HepG2 (cell line): ENCODE data around the gene TMEM86B. TPM values are rescaled to one million over a fixed set of nuclear protein-coding genes. Genes with fewer than 3 reads are reported as not detected.

Experiments
- ARID2 ChIP-seq: sonication (generic); formaldehyde crosslinking; IDR thresholded peaks from 2 replicates; pipeline ENCODE4 v1.8.1; 2022; ENCODE audit warnings: mild to moderate bottlenecking, missing genetic modification reagents, borderline replicate concordance
- MAFF ChIP-seq: IDR thresholded peaks from 2 replicates; pipeline ENCODE4 v1.6.1; 2011; ENCODE audit warnings: low read depth, low read length, improper control_type of control experiment
- MIXL1 ChIP-seq: IDR thresholded peaks from 2 replicates; pipeline ENCODE4 v1.6.1; 2016
- PAWR ChIP-seq: sonication (generic); formaldehyde crosslinking; IDR thresholded peaks from 2 replicates; pipeline ENCODE4 v1.4.0; 2020; ENCODE audit warnings: missing genetic modification reagents, mild to moderate bottlenecking, borderline replicate concordance
- TCF12 ChIP-seq, 2 experiments: fragments of 450-650 bp in 1 of 2; sonication (generic) in 1 of 2; formaldehyde crosslinking in 1 of 2; IDR thresholded peaks; 2 replicates each; pipeline versions ENCODE4 v1.6.1 to v1.8.0; 2017 to 2022; ENCODE audit warnings: antibody characterized with exemption in 1 of 2, mild to moderate bottlenecking in 1 of 2, missing genetic modification reagents in 1 of 2, moderate library complexity in 1 of 2
- TMF1 ChIP-seq: sonication (generic); formaldehyde crosslinking; IDR thresholded peaks from 2 replicates; pipeline ENCODE4 v1.8.1; 2022; ENCODE audit warnings: low read depth, missing genetic modification reagents
- ZNF282 ChIP-seq: fragments of 450-650 bp; IDR thresholded peaks from 2 replicates; pipeline ENCODE4 v1.6.1; 2018; ENCODE audit not compliant: partially characterized antibody
- ZNF34 ChIP-seq: sonication (generic); formaldehyde crosslinking; IDR thresholded peaks from 2 replicates; pipeline ENCODE4 v1.4.0; 2020; ENCODE audit warnings: mild to moderate bottlenecking, missing genetic modification reagents, borderline replicate concordance
- ZNF44 ChIP-seq: sonication (generic); formaldehyde crosslinking; IDR thresholded peaks from 2 replicates; pipeline ENCODE4 v1.5.1; 2020; ENCODE audit warnings: mild to moderate bottlenecking, missing genetic modification reagents
- ZNF556 ChIP-seq: sonication (generic); formaldehyde crosslinking; IDR thresholded peaks from 2 replicates; pipeline ENCODE4 v1.4.0; 2020; ENCODE audit warnings: mild to moderate bottlenecking, missing genetic modification reagents, borderline replicate concordance
- ZNF670 ChIP-seq: sonication (generic); formaldehyde crosslinking; IDR thresholded peaks from 2 replicates; pipeline ENCODE4 v1.8.0; 2022; ENCODE audit warnings: mild to moderate bottlenecking, missing genetic modification reagents, borderline replicate concordance
- ZSCAN22 ChIP-seq: sonication (generic); formaldehyde crosslinking; IDR thresholded peaks from 2 replicates; pipeline ENCODE4 v1.4.0; 2020; ENCODE audit warnings: mild to moderate bottlenecking, missing genetic modification reagents
- polyA plus RNA-seq, 8 experiments: library from polyadenylated mRNA; depleted of rRNA in 3 of 8; stranded (reverse) in 7 of 8; unstranded in 1 of 8; fragments of >200 nt; fragmentation: Illumina TruSeq in 4 of 8; extraction: Trizol in 4 of 8; gene quantifications; 2 replicates each; pipeline versions ENCODE4 v1.2.1 to v1.2.3, GENCODE V29; 2011 to 2016; ENCODE audit warnings: low read depth in 4 of 8, missing spikeins in 1 of 8, mixed read lengths in 1 of 8; ENCODE audit not compliant: insufficient read depth in 1 of 8
- total RNA-seq, 5 experiments: library from RNA; depleted of rRNA; stranded (reverse); fragments of >200 nt; fragmentation: Illumina TruSeq; extraction: Trizol; gene quantifications; 2 replicates each; pipeline ENCODE4 v1.2.3, GENCODE V29; 2016; ENCODE audit warnings: low read depth in 1 of 5
- TF ChIP-seq, protein P1 (sequence below): fragments of 450-650 bp; IDR thresholded peaks from 2 replicates; pipeline ENCODE4 v1.6.1; 2017; ENCODE audit warnings: mild to moderate bottlenecking
- TF ChIP-seq, protein P2 (sequence below): sonication (generic); formaldehyde crosslinking; IDR thresholded peaks from 2 replicates; pipeline ENCODE4 v1.4.0; 2020; ENCODE audit warnings: missing genetic modification reagents; ENCODE audit errors: not compliant biosample characterization
- TF ChIP-seq, protein P3 (sequence below): sonication (generic); formaldehyde crosslinking; IDR thresholded peaks from 2 replicates; pipeline ENCODE4 v1.8.1; 2022; ENCODE audit warnings: low read depth, mild to moderate bottlenecking, missing genetic modification reagents
- TF ChIP-seq, protein P4 (sequence below): sonication (generic); formaldehyde crosslinking; IDR thresholded peaks from 2 replicates; pipeline ENCODE4 v1.4.0; 2020; ENCODE audit warnings: mild to moderate bottlenecking, missing genetic modification reagents
- TF ChIP-seq, protein P5 (sequence below), 2 experiments: fragments of 450-650 bp in 1 of 2; sonication (generic) in 1 of 2; formaldehyde crosslinking; IDR thresholded peaks; 2 replicates each; pipeline versions ENCODE4 v1.5.0 to v1.8.0; 2020 to 2022; ENCODE audit warnings: mild to moderate bottlenecking in 1 of 2, missing genetic modification reagents in 1 of 2
- TF ChIP-seq, protein P6 (sequence below): sonication (generic); formaldehyde crosslinking; IDR thresholded peaks from 2 replicates; pipeline ENCODE4 v1.5.0; 2020; ENCODE audit warnings: mild to moderate bottlenecking, low read depth, missing genetic modification reagents, borderline replicate concordance

TMEM86B gene
- total and polyA plus RNA-seq, 2 of the 13 experiments (the other 11 are each of a cell fraction or from before 2014, with no cell fraction given) = 7.7 to 9.6 TPM

DNA sequence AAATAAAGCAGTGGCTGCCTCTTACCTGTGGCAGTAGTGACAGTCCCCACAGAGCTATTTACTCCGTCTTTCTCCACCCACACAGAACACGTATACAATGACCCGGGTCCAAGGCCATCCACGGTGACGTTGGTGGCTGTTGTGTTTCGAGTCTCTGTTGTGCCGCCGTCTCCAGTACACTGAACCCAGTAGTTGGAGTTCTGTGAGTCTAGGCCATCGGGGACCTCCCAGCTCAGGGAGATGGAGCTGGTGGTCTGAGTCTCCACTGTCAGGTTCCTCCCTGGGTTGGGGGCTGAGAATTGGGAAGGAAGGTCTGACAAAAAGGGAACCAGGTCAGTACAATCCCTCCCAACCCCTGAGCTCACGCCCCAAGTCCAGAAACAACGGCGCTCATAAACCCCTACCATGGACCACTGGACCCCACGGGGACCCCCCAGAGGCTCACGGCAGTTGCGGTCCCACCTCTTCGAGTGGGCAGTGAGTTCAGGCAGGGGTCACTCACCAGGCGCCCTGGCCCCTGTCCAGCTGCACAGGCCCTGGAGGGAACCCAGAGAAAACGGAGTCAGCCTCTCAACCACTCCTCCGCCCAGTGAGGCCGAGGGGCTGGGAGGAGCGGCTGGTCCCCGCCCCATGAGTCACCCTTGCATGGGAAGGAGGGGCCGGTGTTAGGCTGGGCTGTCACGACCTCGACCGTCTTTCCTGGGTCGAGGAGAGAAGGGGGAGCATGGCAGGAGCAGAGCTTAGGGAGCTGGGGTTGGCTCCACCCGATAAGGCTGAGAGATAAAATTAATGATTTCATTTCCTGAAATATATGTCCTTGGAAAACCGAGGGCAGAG, 21.7 kb downstream of the TMEM86B start (continued):
- TF ChIP-seq PAWR (CRISPR knock-in tag) (no peak), ARID2 (CRISPR knock-in tag) (0 out of 2 replicates have a peak, but pooled peaks have one; percentile 85), ZNF670 (peak; percentile 72; the same call in 1 of the 2 replicates), ZSCAN22 (peak; percentile 95), ZNF282 (no peak), MIXL1 (CRISPR knock-in tag) (peak; percentile 75; the same call in 1 of the 2 replicates), ZNF44 (CRISPR knock-in tag) (peak; percentile 77; the same call in 1 of the 2 replicates), ZNF34 (CRISPR knock-in tag) (no peak), TCF12 (IDR thresholded peaks at IDR 0.05) (no peak), TCF12 (CRISPR knock-in tag; IDR thresholded peaks at IDR 0.05) (peak; percentile 57; the same call in 1 of the 2 replicates), TMF1 (CRISPR knock-in tag) (peak; percentile 26; the same call in 1 of the 2 replicates), ZNF556 (CRISPR knock-in tag) (no peak; the same call in 1 of the 2 replicates), MAFF (no peak)
- TF ChIP-seq, protein P1, sequence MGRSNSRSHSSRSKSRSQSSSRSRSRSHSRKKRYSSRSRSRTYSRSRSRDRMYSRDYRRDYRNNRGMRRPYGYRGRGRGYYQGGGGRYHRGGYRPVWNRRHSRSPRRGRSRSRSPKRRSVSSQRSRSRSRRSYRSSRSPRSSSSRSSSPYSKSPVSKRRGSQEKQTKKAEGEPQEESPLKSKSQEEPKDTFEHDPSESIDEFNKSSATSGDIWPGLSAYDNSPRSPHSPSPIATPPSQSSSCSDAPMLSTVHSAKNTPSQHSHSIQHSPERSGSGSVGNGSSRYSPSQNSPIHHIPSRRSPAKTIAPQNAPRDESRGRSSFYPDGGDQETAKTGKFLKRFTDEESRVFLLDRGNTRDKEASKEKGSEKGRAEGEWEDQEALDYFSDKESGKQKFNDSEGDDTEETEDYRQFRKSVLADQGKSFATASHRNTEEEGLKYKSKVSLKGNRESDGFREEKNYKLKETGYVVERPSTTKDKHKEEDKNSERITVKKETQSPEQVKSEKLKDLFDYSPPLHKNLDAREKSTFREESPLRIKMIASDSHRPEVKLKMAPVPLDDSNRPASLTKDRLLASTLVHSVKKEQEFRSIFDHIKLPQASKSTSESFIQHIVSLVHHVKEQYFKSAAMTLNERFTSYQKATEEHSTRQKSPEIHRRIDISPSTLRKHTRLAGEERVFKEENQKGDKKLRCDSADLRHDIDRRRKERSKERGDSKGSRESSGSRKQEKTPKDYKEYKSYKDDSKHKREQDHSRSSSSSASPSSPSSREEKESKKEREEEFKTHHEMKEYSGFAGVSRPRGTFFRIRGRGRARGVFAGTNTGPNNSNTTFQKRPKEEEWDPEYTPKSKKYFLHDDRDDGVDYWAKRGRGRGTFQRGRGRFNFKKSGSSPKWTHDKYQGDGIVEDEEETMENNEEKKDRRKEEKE = no peak
- TF ChIP-seq, protein P2, sequence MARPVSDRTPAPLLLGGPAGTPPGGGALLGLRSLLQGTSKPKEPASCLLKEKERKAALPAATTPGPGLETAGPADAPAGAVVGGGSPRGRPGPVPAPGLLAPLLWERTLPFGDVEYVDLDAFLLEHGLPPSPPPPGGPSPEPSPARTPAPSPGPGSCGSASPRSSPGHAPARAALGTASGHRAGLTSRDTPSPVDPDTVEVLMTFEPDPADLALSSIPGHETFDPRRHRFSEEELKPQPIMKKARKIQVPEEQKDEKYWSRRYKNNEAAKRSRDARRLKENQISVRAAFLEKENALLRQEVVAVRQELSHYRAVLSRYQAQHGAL = peak; percentile 55
- TF ChIP-seq, protein P3, sequence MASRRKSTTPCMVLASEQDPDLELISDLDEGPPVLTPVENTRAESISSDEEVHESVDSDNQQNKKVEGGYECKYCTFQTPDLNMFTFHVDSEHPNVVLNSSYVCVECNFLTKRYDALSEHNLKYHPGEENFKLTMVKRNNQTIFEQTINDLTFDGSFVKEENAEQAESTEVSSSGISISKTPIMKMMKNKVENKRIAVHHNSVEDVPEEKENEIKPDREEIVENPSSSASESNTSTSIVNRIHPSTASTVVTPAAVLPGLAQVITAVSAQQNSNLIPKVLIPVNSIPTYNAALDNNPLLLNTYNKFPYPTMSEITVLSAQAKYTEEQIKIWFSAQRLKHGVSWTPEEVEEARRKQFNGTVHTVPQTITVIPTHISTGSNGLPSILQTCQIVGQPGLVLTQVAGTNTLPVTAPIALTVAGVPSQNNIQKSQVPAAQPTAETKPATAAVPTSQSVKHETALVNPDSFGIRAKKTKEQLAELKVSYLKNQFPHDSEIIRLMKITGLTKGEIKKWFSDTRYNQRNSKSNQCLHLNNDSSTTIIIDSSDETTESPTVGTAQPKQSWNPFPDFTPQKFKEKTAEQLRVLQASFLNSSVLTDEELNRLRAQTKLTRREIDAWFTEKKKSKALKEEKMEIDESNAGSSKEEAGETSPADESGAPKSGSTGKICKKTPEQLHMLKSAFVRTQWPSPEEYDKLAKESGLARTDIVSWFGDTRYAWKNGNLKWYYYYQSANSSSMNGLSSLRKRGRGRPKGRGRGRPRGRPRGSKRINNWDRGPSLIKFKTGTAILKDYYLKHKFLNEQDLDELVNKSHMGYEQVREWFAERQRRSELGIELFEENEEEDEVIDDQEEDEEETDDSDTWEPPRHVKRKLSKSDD (CRISPR knock-in tag) = peak; percentile 10; the same call in 1 of the 2 replicates
- TF ChIP-seq, protein P4, sequence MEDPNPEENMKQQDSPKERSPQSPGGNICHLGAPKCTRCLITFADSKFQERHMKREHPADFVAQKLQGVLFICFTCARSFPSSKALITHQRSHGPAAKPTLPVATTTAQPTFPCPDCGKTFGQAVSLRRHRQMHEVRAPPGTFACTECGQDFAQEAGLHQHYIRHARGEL (CRISPR knock-in tag) = peak; percentile 54; the same call in 1 of the 2 replicates
- TF ChIP-seq, protein P5, sequence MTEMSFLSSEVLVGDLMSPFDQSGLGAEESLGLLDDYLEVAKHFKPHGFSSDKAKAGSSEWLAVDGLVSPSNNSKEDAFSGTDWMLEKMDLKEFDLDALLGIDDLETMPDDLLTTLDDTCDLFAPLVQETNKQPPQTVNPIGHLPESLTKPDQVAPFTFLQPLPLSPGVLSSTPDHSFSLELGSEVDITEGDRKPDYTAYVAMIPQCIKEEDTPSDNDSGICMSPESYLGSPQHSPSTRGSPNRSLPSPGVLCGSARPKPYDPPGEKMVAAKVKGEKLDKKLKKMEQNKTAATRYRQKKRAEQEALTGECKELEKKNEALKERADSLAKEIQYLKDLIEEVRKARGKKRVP (CRISPR knock-in tag; IDR thresholded peaks at IDR 0.05) = no peak
- TF ChIP-seq, protein P6, sequence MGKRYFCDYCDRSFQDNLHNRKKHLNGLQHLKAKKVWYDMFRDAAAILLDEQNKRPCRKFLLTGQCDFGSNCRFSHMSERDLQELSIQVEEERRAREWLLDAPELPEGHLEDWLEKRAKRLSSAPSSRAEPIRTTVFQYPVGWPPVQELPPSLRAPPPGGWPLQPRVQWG = no peak
